K562 (cell line): ENCODE data around the gene PGRMC2. TPM values are rescaled to one million over a fixed set of nuclear protein-coding genes. Genes with fewer than 3 reads are reported as not detected.

Experiments used
- CBX3 ChIP-seq, 2 experiments: IDR thresholded peaks; 1 replicate in 1 of 2; 2 replicates in 1 of 2; pipeline ENCODE4 v1.6.1; 2012; ENCODE audit warnings: inconsistent platforms in 2 of 2, low read length in 2 of 2, borderline replicate concordance in 1 of 2, control low read depth in 1 of 2
- CHD2 ChIP-seq: IDR thresholded peaks from 2 replicates; pipeline ENCODE4 v1.6.1; 2011; ENCODE audit warnings: low read depth, low read length
- CTBP1 ChIP-seq: fragments of 450-650 bp; IDR thresholded peaks from 2 replicates; pipeline ENCODE4 v1.6.1; 2016; ENCODE audit warnings: borderline replicate concordance
- FOXK2 ChIP-seq, 2 experiments: fragments of 450-650 bp; IDR thresholded peaks in 1 of 2; conservative IDR thresholded peaks in 1 of 2; 2 replicates each; pipeline ENCODE4 v1.6.1; 2016; ENCODE audit warnings: low read depth in 2 of 2, mild to moderate bottlenecking in 1 of 2
- FOXP1 ChIP-seq: sonication (generic); formaldehyde crosslinking; IDR thresholded peaks from 2 replicates; pipeline ENCODE4 v1.8.0; 2022; ENCODE audit warnings: mild to moderate bottlenecking, missing genetic modification reagents
- GATAD2A ChIP-seq: fragments of 450-650 bp; IDR thresholded peaks from 2 replicates; pipeline ENCODE4 v1.6.1; 2017
- HNRNPLL ChIP-seq: fragments of 200-400 bp; formaldehyde crosslinking; IDR thresholded peaks from 2 replicates; pipeline ENCODE4 v1.6.1; 2017; ENCODE audit warnings: low read length, low read depth, mild to moderate bottlenecking; ENCODE audit not compliant: poor library complexity, severe bottlenecking
- ILK ChIP-seq: fragments of 450-650 bp; IDR thresholded peaks from 2 replicates; pipeline ENCODE4 v1.6.1; 2016; ENCODE audit warnings: missing genetic modification characterization, low read depth, mild to moderate bottlenecking, missing compliant biosample characterization, moderate library complexity, borderline replicate concordance
- IRF2 ChIP-seq: sonication (generic); formaldehyde crosslinking; IDR thresholded peaks from 2 replicates; pipeline ENCODE4 v1.8.1; 2022; ENCODE audit warnings: mild to moderate bottlenecking, missing genetic modification reagents
- JUND ChIP-seq, 2 experiments: IDR thresholded peaks; 2 replicates in 1 of 2; 3 replicates in 1 of 2; pipeline ENCODE4 v1.6.1; 2011; ENCODE audit warnings: borderline replicate concordance in 2 of 2, low read depth in 2 of 2, low read length in 2 of 2, improper control_type of control experiment in 1 of 2, missing biosample characterization in 1 of 2, missing genetic modification characterization in 1 of 2, missing genetic modification reagents in 1 of 2
- MAZ ChIP-seq, 2 experiments: fragments of 450-650 bp in 1 of 2; sonication (generic) in 1 of 2; formaldehyde crosslinking; IDR thresholded peaks in 1 of 2; conservative IDR thresholded peaks in 1 of 2; 2 replicates each; pipeline versions ENCODE4 v1.4.0 to v1.5.0; 2020; ENCODE audit warnings: mild to moderate bottlenecking in 1 of 2, missing genetic modification reagents in 1 of 2
- MBD2 ChIP-seq: sonication (generic); IDR thresholded peaks from 2 replicates; pipeline ENCODE4 v1.6.1; 2016; ENCODE audit warnings: low read depth, borderline replicate concordance
- NFIC ChIP-seq: fragments of 450-650 bp; IDR thresholded peaks from 2 replicates; pipeline ENCODE4 v1.6.1; 2017; ENCODE audit warnings: mild to moderate bottlenecking, inconsistent platforms
- PML ChIP-seq: IDR thresholded peaks from 2 replicates; pipeline ENCODE4 v1.6.1; 2012; ENCODE audit warnings: low read length, inconsistent platforms
- POLR2H ChIP-seq: IDR thresholded peaks from 2 replicates; pipeline ENCODE4 v1.6.1; 2016; ENCODE audit warnings: missing genetic modification characterization, low read depth, mild to moderate bottlenecking, control low read depth, missing compliant biosample characterization, moderate library complexity
- POLR3G ChIP-seq: IDR thresholded peaks from 2 replicates; pipeline ENCODE4 v1.6.1; 2011; ENCODE audit not compliant: insufficient read length, insufficient replicate concordance; ENCODE audit errors: extremely low read depth
- RBM14 ChIP-seq: fragments of 200-400 bp; formaldehyde crosslinking; IDR thresholded peaks from 2 replicates; pipeline ENCODE4 v1.6.1; 2018; ENCODE audit warnings: low read depth, mild to moderate bottlenecking, low read length, moderate library complexity, borderline replicate concordance; ENCODE audit not compliant: insufficient read depth
- RNF2 ChIP-seq: sonication (generic); IDR thresholded peaks from 2 replicates; pipeline ENCODE4 v1.6.1; 2016
- SETDB1 ChIP-seq: IDR thresholded peaks from one replicate; pipeline ENCODE4 v1.6.1; 2012; ENCODE audit warnings: low read length, control low read depth, inconsistent platforms
- SMARCA4 ChIP-seq: fragments of 450-650 bp; IDR thresholded peaks from 2 replicates; pipeline ENCODE4 v1.6.1; 2016
- SMC3 ChIP-seq: conservative IDR thresholded peaks from 2 replicates; pipeline ENCODE4 v1.6.1; 2011; ENCODE audit warnings: low read depth, low read length, improper control_type of control experiment; ENCODE audit not compliant: insufficient read depth
- TAF7 ChIP-seq: fragments of 450-650 bp; IDR thresholded peaks from 2 replicates; pipeline ENCODE4 v1.6.1; 2016; ENCODE audit warnings: missing genetic modification characterization, missing compliant biosample characterization
- ZNF224 ChIP-seq: sonication (generic); formaldehyde crosslinking; IDR thresholded peaks from 2 replicates; pipeline ENCODE4 v1.8.0; 2022; ENCODE audit warnings: mild to moderate bottlenecking, missing genetic modification reagents
- ZNF655 ChIP-seq: fragments of 250-450 bp; sonication (Bioruptor Pico); IDR thresholded peaks from 2 replicates; pipeline ENCODE4 v1.5.0; 2021
- polyA plus RNA-seq, 8 experiments: library from polyadenylated mRNA; depleted of rRNA in 4 of 8; stranded (reverse) in 5 of 8; unstranded in 3 of 8; fragments of >200 nt; fragmentation: Nextera tagmentation in 2 of 8; fragmentation: Illumina TruSeq in 1 of 8; extraction: Ambion mirVana in 2 of 8; extraction: Trizol in 1 of 8; gene quantifications; 2 replicates each; pipeline versions ENCODE4 v1.2.1 to v1.2.3, GENCODE V29; 2011 to 2014; ENCODE audit warnings: inconsistent platforms in 1 of 8, missing spikeins in 1 of 8
- total RNA-seq, 7 experiments: library from RNA; depleted of rRNA in 6 of 7; stranded (reverse); fragments of >200 nt in 6 of 7; fragmentation: Illumina TruSeq in 2 of 7; extraction: Trizol in 2 of 7; gene quantifications; 2 replicates each; pipeline versions ENCODE4 v1.2.1 to v1.2.3, GENCODE V29; 2011 to 2021; ENCODE audit warnings: low replicate concordance in 1 of 7
- TF ChIP-seq, protein P1 (sequence below), 3 experiments: IDR thresholded peaks in 2 of 3; conservative IDR thresholded peaks in 1 of 3; 2 replicates each; pipeline ENCODE4 v1.5.1; 2011 to 2012; ENCODE audit warnings: low read length in 3 of 3, mild to moderate bottlenecking in 3 of 3, control low read depth in 2 of 3, improper control_type of control experiment in 1 of 3, inconsistent platforms in 1 of 3, low read depth in 1 of 3, mixed read lengths in 1 of 3, moderate library complexity in 1 of 3; ENCODE audit not compliant: insufficient read depth in 2 of 3

Gene PGRMC2
- total and polyA plus RNA-seq, 9 of the 15 experiments (the other 6 are each of a cell fraction or from before 2014, with no cell fraction given) = 12.4 to 81.3 (median 22.7) TPM

DNA sequence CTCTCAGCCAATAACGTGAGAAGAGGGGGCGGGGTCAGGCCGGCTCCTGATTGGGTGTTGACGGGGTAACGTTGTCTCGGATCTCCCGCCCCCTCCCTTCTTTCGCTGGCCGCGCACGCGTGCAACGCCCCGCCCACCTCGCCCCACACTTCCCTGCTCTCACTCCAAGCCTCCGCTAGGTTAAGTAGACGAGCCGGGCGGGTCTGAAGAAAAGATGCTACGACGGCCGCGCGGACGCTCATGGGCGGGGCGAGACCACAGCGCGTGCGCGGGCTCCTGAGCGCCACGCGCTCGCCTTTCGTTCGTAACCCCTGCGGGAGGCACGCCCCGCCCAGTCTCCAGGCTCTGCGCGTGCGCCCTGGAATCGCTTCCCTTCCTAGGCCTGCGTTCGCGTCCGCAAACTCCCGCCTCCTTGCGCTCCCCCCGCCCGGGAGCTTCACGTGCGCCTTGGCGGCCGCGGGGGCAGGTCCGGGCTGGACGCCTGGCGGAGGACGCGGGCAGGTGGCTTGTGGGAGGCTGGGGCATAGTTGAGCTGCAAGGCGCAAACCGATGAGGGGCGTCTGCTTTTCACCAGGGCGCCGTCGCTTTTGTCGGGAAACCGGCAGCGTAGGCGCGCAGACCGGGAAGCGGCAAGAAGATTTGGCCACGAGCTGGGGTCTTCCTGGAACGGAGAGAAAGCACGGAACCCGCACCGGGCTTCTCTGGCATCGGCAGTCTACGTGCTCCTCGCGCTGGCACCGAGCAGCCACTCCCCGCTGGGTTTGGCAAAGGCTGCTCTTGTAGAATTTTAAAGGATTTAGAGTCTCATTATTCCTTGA is 467 bp upstream of the PGRMC2 start (continued):
- TF ChIP-seq SETDB1 (peak; percentile 21), SMC3 (0 out of 2 replicates have a peak, but pooled peaks have one; percentile 27), CTBP1 (peak; percentile 95; the same call in 1 of the 2 replicates), CHD2 (peak; percentile 5; the same call in 1 of the 2 replicates), ZNF224 (peak; percentile 66; the same call in 1 of the 2 replicates), HNRNPLL (peak; percentile 90), RBM14 (0 out of 2 replicates have a peak, but pooled peaks have one; percentile 12), PML (peak; percentile 74), MAZ (CRISPR knock-in tag; conservative IDR thresholded peaks at IDR 0.05 in 1 of 2, IDR thresholded peaks at IDR 0.05 in 1 of 2) (peak; percentile 99 to 100), IRF2 (CRISPR knock-in tag) (no peak), NFIC (peak; percentile 65), MBD2 (0 out of 2 replicates have a peak, but pooled peaks have one; percentile 39), ILK (tag) (no peak), POLR2H (tag) (peak; percentile 35; the same call in 1 of the 2 replicates), FOXK2 (conservative IDR thresholded peaks at IDR 0.05 in 1 of 2, IDR thresholded peaks at IDR 0.05 in 1 of 2; ENCODE audit: low read depth in 2 of 2) (peak; percentile 49 to 72), ZNF655 (CRISPR knock-in tag) (no peak), GATAD2A (peak; percentile 66; the same call in 1 of the 2 replicates), RNF2 (peak; percentile 96), CBX3 (IDR thresholded peaks at IDR 0.05; ENCODE audit: borderline replicate concordance in 1 of 2, low read length in 2 of 2) (peak in 1 of 2 experiments; percentile 89; a peak in 1 of 3 replicates), SMARCA4 (peak; percentile 65), TAF7 (tag) (0 out of 2 replicates have a peak, but pooled peaks have one; percentile 23), POLR3G (no peak), JUND (IDR thresholded peaks at IDR 0.05; ENCODE audit: borderline replicate concordance, low read depth, low read length) (peak; percentile 57), JUND (tag; IDR thresholded peaks at IDR 0.05; ENCODE audit: borderline replicate concordance, low read depth, low read length) (peak; percentile 39; the same call in 1 of the 3 replicates), FOXP1 (CRISPR knock-in tag) (peak; percentile 89)
- TF ChIP-seq, protein P1, sequence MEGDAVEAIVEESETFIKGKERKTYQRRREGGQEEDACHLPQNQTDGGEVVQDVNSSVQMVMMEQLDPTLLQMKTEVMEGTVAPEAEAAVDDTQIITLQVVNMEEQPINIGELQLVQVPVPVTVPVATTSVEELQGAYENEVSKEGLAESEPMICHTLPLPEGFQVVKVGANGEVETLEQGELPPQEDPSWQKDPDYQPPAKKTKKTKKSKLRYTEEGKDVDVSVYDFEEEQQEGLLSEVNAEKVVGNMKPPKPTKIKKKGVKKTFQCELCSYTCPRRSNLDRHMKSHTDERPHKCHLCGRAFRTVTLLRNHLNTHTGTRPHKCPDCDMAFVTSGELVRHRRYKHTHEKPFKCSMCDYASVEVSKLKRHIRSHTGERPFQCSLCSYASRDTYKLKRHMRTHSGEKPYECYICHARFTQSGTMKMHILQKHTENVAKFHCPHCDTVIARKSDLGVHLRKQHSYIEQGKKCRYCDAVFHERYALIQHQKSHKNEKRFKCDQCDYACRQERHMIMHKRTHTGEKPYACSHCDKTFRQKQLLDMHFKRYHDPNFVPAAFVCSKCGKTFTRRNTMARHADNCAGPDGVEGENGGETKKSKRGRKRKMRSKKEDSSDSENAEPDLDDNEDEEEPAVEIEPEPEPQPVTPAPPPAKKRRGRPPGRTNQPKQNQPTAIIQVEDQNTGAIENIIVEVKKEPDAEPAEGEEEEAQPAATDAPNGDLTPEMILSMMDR (IDR thresholded peaks at IDR 0.05 in 2 of 3, conservative IDR thresholded peaks at IDR 0.05 in 1 of 3; ENCODE audit: insufficient read depth in 2 of 3, low read depth in 1 of 3, low read length in 3 of 3) = peak; percentile 27 to 38 (median 33); a peak in 5 of 6 replicates
